GM10266 (cell line): Measurements from ENCODE around the gene OPCML.

Source experiments
- DNase-seq: peaks from one replicate; pipeline ENCODE4 v3.0.0; 2012; ENCODE audit errors: extremely low spot score
- CTCF ChIP-seq: IDR thresholded peaks from 2 replicates; pipeline ENCODE4 v1.5.1; 2012; ENCODE audit warnings: mild to moderate bottlenecking, low read depth; ENCODE audit not compliant: control insufficient read depth, insufficient read depth; ENCODE audit errors: missing control alignments

The OPCML gene

GRCh38 chr11:132864811-132865576, 667.3 kb downstream of the OPCML start:
- TF ChIP-seq CTCF, result no peak
- no peak for DNase-seq

GRCh38 chr11:132862933-132863332, 669.4 kb downstream of the OPCML start:
- DNase-seq, result no peak
- TF ChIP-seq CTCF, result no peak

- TF ChIP-seq CTCF, result no peak
- DNase-seq, result no peak
Measured at GRCh38 chr11:132862137-132862536, 670.2 kb downstream of the OPCML start.

GRCh38 chr11:132859306-132859705, 673.0 kb downstream of the OPCML start:
- DNase-seq, result no peak
- TF ChIP-seq CTCF, result no peak

- DNase-seq, result no peak
- no peak for TF ChIP-seq CTCF
Measured at GRCh38 chr11:132858223-132858622, 674.1 kb downstream of the OPCML start.

GRCh38 chr11:132856032-132856431, 676.3 kb downstream of the OPCML start:
- no peak for DNase-seq
- TF ChIP-seq CTCF, result no peak

- DNase-seq, result no peak
- no peak for TF ChIP-seq CTCF
Measured at GRCh38 chr11:132855516-132855915, 676.8 kb downstream of the OPCML start.
